Globus pallidus (tissue), 1 donor: ENCODE results near the gene GABPB1.
"Not testable (repeated sequence)": the region's sequence is repeated elsewhere in the genome, so short reads cannot be mapped to it uniquely, and the experiment has no call there.

Source experiments
- DNase-seq: peaks from one replicate; pipeline ENCODE4 v3.0.0-alpha.2; 2015; ENCODE audit warnings: low spot score

The GABPB1 gene

GRCh38 chr15:50354838-50355618, at the start of gene GABPB1:
Gene GABPB1, minus strand, starts transcription at chr15:50355198. Its CDS starts 45,400 bp downstream, at chr15:50309798.
- peak; percentile 88 for DNase-seq

DNA sequence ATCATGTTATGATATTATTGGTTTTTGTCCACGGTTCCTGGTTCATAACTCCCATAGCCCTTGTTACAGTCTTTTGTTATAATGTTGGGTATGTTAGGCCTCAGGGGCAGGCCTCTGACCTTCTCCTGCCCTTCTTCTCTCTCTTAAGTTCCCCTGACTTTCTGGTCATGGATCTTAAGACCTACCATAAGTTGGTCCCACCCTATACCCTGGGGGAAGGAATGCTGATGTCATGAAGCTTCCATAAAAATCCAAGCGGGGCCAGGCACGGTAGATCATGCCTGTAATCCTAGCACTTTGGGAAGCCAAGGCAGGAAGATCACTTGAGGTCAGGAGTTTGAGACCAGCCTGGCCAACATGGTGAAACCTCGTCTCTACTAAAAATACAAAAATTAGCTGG, 36.6 kb upstream of the GABPB1 start:
- DNase-seq, result not testable (repeated sequence)

DNA sequence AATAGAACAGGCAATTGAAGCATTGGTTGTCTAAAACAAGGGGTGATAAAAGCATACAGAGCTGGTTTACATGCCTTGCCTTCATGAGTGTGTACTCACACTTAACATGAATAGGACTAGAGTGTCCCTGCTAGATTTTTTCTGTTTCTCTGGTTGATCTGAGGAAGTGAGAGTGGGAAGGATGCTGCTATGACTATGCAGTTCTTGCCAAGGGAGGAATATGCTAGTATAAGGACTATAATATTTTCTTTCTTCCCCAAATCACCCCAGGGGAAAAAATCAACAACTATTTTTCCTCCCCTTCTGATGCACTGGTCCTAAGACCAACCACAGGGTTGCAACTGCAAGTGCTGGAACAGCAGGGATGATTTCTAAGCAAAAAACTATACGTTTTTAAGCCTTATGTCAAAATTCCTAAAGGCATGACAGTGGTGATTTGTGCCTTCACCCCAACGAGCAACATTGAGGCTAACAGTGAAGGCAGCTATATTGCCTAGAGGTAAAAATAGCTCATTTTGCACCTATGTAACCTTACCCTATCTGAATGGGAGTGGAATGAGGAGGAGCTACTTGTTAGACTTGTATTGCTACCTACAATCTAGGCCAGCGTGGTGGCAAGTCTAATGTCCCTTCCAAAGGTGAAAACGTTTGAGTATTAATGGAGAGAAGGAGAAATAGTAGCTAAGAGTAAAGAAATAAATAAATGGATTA, 35.7 kb upstream of the GABPB1 start:
- peak; percentile 0 for DNase-seq

- not testable (repeated sequence) for DNase-seq
These were observed 27.4 kb upstream of the GABPB1 start for GRCh38 chr15:50382408-50382807.

GRCh38 chr15:50381438-50381837, 26.4 kb upstream of the GABPB1 start:
- DNase-seq, result no peak

DNA sequence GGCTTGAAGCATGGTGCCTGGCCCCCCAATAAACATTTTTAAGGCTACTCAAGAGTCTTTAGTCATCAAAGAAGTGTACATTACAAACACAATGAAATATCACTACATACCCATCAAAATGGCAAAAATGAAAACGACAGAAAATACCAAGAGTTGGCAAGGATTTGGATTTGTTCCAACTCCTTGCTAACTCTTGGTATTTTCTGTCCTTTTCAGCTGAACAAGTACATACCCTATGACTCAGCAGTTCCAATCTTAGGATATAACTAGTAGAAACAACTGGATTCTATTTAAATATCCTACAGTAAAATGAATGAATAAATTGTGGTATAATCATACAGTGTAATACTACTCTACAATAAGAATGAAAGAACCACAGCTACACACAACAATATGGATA, 25.1 kb upstream of the GABPB1 start:
- DNase-seq, result no peak

DNA sequence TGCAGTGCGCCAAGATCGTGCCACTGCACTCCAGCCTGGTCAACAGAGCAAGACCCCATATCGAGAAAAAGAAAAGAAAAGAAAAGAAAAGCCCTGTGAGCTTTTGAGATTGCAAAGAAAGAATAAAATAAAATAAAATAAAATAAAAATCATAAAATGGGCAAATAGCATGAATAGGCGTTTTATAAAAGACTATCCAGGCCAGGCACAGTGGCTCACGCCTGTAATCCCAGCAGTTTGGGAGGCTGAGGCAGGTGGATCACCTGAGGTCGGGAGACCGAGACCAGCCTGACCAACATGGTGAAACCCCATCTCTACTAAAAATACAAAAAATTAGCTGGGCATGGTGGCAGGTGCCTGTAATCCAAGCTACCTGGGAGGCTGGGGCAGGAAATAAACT, 24.4 kb upstream of the GABPB1 start:
- not testable (repeated sequence) for DNase-seq

GRCh38 chr15:50378776-50379175, 23.8 kb upstream of the GABPB1 start:
- no peak for DNase-seq

GRCh38 chr15:50377867-50378751, 23.1 kb upstream of the GABPB1 start:
- no peak for DNase-seq

- DNase-seq, result not testable (repeated sequence)
These were observed 14.6 kb upstream of the GABPB1 start for GRCh38 chr15:50369564-50369963.

- no peak for DNase-seq
These were observed 11.0 kb upstream of the GABPB1 start for GRCh38 chr15:50365971-50366370.

DNA sequence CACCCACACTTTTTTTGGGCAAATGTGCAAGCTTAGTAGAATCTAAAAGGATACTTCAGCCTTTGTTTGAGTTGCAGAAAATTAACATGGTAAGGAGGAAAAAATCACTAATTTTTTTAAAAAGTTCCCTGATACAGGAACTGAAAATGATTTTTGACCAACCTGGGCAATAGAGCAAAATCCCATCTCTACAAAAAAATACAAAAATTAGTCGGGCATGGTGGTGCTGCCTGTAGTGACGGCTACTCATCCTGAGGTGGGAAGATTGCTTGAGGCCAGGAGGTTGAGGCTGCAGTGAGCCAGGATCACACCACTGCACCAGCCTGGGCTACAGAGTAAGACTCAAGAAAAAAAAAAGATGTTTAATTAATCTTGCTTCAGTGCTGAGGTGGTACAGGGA, 10.6 kb upstream of the GABPB1 start:
- no peak for DNase-seq

- DNase-seq, result no peak
These were observed 8.6 kb upstream of the GABPB1 start for GRCh38 chr15:50363612-50364011.

DNA sequence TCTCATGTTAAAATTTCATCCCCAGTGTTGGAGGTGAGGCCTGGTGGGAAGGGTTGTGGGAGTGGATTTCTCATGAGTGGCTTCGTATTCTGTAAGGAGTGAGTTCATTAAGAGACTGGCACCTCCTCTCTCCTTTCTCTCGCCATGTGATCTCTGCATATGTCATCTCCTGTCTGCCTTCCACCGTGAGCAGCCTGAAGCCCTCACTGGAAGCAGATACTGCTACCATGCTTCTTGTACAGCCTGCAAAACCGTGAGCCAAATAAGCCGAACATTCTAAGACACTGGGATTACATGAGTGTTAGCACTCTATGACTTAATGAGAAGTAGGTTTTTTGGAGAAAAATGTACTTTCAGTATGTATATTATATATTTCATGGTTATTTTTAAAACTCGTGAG, 6.8 kb upstream of the GABPB1 start:
- no peak for DNase-seq

DNA sequence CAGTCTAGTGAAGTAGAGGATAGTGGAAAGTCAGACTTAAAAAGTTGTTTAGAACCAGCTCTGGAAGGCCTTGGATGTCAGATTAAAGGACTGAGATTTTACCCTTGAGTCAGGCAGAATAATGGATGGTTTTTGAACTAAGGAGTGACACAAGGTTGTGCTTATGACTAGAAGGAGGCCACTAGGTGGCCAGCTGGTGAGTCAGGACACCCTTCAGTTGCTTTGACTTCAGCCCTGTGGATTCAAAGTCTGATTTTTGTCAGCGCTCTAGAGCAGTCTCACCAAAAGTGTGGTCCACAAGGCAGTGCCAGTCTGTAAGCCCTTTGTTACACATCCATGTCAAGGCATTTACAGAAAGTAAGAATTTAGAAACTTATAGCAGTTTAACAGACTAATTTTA, 3.8 kb upstream of the GABPB1 start:
- no peak for DNase-seq

DNA sequence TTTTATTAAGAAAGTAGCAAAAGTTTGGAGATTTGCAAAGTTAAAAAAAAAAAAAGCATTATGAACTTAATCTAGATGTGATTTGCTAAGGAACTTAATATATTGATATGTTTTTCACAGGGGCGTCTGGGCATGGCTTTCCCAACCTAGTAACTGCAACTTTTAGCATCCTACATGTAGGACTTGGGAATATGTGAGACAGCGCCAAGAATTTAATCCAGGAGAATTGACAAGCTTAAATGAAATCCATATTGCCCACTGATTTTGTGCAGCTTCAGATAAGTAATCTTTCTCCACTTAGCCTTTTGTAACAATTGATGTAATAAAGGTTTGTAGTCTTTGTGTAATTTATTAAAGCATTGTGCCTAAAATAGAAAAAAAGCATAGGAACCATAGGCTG, 982 bp upstream of the GABPB1 start:
- DNase-seq, result no peak

GRCh38 chr15:50355619-50355905, 564 bp upstream of the GABPB1 start:
- no peak for DNase-seq

- DNase-seq, result peak; percentile 57
These were observed 792 bp downstream of the GABPB1 start for GRCh38 chr15:50353975-50354837.

DNA sequence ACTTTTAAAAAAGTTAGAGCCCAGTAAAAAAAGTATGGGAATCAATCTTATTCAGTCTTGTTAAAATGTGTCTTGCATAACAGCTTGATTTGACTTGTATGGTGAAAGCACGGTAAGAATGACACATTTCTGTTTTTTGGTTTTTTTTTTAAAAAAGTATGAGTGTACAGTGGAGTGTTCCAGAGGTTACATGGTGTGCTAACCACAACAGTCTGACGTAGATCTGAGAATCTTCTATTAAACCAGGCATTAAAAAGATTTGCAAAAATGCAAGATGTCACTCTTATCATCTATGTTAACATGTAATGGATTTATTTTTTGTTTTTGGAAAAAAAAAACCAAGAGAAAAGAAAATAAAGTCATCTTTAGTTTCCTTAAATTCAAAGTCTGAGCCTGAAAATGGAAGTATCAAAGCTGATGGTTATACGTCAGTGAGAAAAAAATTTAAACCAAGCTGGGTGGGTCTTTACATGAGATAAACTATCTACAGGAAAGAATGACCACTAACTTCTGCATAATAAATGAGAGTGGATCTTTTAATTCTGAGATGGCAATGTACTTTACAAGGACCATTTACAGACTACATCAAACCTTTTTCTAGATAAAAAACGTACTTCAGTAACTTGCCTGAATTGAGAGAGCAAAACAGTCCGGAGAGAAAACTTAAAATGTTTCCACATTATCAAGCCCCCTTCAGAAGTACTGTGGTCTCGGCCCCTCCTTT, 1.6 kb downstream of the GABPB1 start:
- peak; percentile 7 for DNase-seq

GRCh38 chr15:50350621-50351020, 4.4 kb downstream of the GABPB1 start:
- no peak for DNase-seq

DNA sequence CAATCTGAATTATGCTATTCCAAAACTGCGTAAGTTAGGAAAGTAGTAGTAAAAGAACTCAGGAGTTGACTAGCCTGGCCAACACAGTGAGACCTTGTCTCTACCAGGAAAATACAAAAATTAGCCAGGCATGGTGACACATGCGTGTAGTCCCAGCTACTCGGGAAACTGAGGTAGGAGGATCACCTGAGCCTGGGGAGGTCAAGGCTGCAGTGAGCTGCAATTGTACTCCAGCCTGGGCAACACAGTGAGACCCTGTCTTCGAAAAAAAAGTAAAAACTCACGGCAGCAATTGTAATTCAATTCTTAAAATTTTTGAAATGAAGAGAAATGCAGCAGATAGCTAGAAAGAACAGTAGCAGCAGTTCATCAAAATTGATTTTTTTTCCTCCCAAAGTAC, 9.7 kb downstream of the GABPB1 start:
- DNase-seq, result no peak
